ENCODE measurements around the gene NME8. TPM values are rescaled to one million over a fixed set of nuclear protein-coding genes. Genes with fewer than 3 reads are reported as not detected.
A peak's percentile ranks its signal among the peaks of the same experiment; 100 is the strongest.
"Not testable (repeated sequence)": the region's sequence is repeated elsewhere in the genome, so short reads cannot be mapped to it uniquely, and the experiment has no call there.

The NME8 gene
- total RNA-seq, result not detected
- long read RNA-seq, result 0 reads

GRCh38 chr7:37848297-37848696 lies at the start of gene NME8:
Gene NME8, plus strand, starts transcription at chr7:37848597. Its CDS starts 1,670 bp downstream, at chr7:37850267.
- intact Hi-C loops (cut with DNase I), result no loop called here
- no peak for DNase-seq
- ATAC-seq (ENCODE audit: poor library complexity), result no peak

- ATAC-seq (ENCODE audit: poor library complexity) (no peak), DNase-seq (no peak)
- intact Hi-C loops (cut with DNase I), result no loop called here
Observed at GRCh38 chr7:37806152-37806551, 42.2 kb upstream of the NME8 start.

GRCh38 chr7:37812161-37812580 lies 36.2 kb upstream of the NME8 start:
- ATAC-seq (ENCODE audit: poor library complexity); DNase-seq; intact Hi-C loops (cut with DNase I): not testable (repeated sequence)

- no peak for ATAC-seq (ENCODE audit: poor library complexity)
- intact Hi-C loops (cut with DNase I), result no loop called here
Observed at GRCh38 chr7:37815671-37816371, 32.6 kb upstream of the NME8 start.

GRCh38 chr7:37816922-37817590 lies 31.3 kb upstream of the NME8 start:
- intact Hi-C loops (cut with DNase I), result no loop called here
- ATAC-seq (ENCODE audit: poor library complexity) (no peak), DNase-seq (no peak)

More at GRCh38 chr7:37815671-37816371, 32.6 kb upstream of the NME8 start:
- DNase-seq, result no peak

- intact Hi-C loops (cut with DNase I), result no loop called here
- no peak for DNase-seq
- no peak for ATAC-seq (ENCODE audit: poor library complexity)
Observed at GRCh38 chr7:37817591-37817960, 30.8 kb upstream of the NME8 start.

GRCh38 chr7:37817996-37818720 lies 30.2 kb upstream of the NME8 start:
- DNase-seq (no peak), ATAC-seq (ENCODE audit: poor library complexity) (no peak)
- intact Hi-C loops (cut with DNase I), result no loop called here

- intact Hi-C loops (cut with DNase I), result no loop called here
- ATAC-seq (ENCODE audit: poor library complexity) (no peak), DNase-seq (no peak)
Observed at GRCh38 chr7:37820708-37821468, 27.5 kb upstream of the NME8 start.

GRCh38 chr7:37822946-37823345 lies 25.5 kb upstream of the NME8 start:
- intact Hi-C loops (cut with DNase I), result no loop called here
- ATAC-seq (ENCODE audit: poor library complexity) (no peak), DNase-seq (no peak)

- ATAC-seq (ENCODE audit: poor library complexity) (no peak), DNase-seq (no peak)
- intact Hi-C loops (cut with DNase I), result no loop called here
Observed at GRCh38 chr7:37823557-37823956, 24.8 kb upstream of the NME8 start.

GRCh38 chr7:37825038-37825437 lies 23.4 kb upstream of the NME8 start:
- DNase-seq (no peak), ATAC-seq (ENCODE audit: poor library complexity) (no peak)
- intact Hi-C loops (cut with DNase I), result no loop called here

- DNase-seq (no peak), ATAC-seq (ENCODE audit: poor library complexity) (no peak)
- intact Hi-C loops (cut with DNase I), result no loop called here
Observed at GRCh38 chr7:37826825-37827224, 21.6 kb upstream of the NME8 start.

GRCh38 chr7:37831244-37831643 lies 17.2 kb upstream of the NME8 start:
- intact Hi-C loops (cut with DNase I), result loop anchor here (5.0 to 10.0 kb wide), 3 partner anchors 204 to 626 kb away; no protein-coding TSS in a partner anchor
- ATAC-seq (ENCODE audit: poor library complexity) (no peak), DNase-seq (no peak)

GRCh38 chr7:37832194-37832593 lies 16.2 kb upstream of the NME8 start:
- DNase-seq (peak; percentile 84), ATAC-seq (ENCODE audit: poor library complexity) (peak; percentile 94)
- intact Hi-C loops (cut with DNase I), result loop anchor here (5.0 to 10.0 kb wide), 3 partner anchors 205 to 627 kb away; no protein-coding TSS in a partner anchor

- peak; percentile 46 for ATAC-seq (ENCODE audit: poor library complexity)
- intact Hi-C loops (cut with DNase I), result loop anchor here (5.0 to 10.0 kb wide), 3 partner anchors 206 to 628 kb away; no protein-coding TSS in a partner anchor
- DNase-seq, result peak; percentile 48
Observed at GRCh38 chr7:37833107-37833817, 15.1 kb upstream of the NME8 start.

- intact Hi-C loops (cut with DNase I), result loop anchor here (5.0 to 10.0 kb wide), 3 partner anchors 206 to 629 kb away; no protein-coding TSS in a partner anchor
- ATAC-seq (ENCODE audit: poor library complexity), result no peak
- no peak for DNase-seq
Observed at GRCh38 chr7:37833818-37834146, 14.6 kb upstream of the NME8 start.

- intact Hi-C loops (cut with DNase I), result no loop called here
- DNase-seq (no peak), ATAC-seq (ENCODE audit: poor library complexity) (no peak)
Observed at GRCh38 chr7:37853468-37853867, 5.1 kb downstream of the NME8 start.

GRCh38 chr7:37882086-37882485 lies 33.7 kb downstream of the NME8 start:
- ATAC-seq (ENCODE audit: poor library complexity), result no peak
- intact Hi-C loops (cut with DNase I), result no loop called here
- DNase-seq, result no peak

All from Right ventricle myocardium superior (tissue), 1 donor.